Epithelial cell of esophagus (primary cell): ENCODE data around the gene PLCH2.

ENCODE experiments used
- DNase-seq: peaks from one replicate; pipeline ENCODE4 v3.0.0; 2010; ENCODE audit warnings: low read depth
- H3K4me3 ChIP-seq: 2 replicates; pipeline ENCODE4 v1.5.1; 2011; ENCODE audit warnings: mild to moderate bottlenecking, low read length, control low read depth
- TF ChIP-seq, protein P1 (sequence below): IDR thresholded peaks from 2 replicates; pipeline ENCODE4 v1.5.1; 2011; ENCODE audit warnings: low read depth, mild to moderate bottlenecking, low read length, control low read depth, inconsistent platforms; ENCODE audit not compliant: insufficient read depth; ENCODE audit errors: missing control alignments

The PLCH2 gene

DNA sequence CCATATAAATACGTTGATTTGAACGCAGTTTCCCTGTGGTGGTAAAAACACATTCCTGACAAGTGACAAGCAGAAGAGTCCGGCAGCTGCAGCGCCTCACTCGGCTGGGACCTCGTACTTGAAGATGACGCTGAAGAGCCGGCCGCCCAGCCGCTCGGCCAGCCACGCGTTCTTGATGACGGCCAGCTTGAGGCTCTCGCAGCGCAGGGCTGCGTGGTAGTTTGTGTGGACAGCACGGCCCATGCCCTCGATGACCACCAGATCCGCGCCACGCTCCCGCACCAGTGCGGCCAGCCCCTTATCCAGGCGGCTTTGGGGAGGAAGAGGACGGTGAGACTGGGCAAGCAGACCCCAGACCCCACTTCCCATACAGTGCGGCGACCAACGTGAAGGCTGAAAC, 32.7 kb downstream of the PLCH2 start:
- H3K4me3 ChIP-seq, result no peak overlapping the region
- TF ChIP-seq, protein P1, sequence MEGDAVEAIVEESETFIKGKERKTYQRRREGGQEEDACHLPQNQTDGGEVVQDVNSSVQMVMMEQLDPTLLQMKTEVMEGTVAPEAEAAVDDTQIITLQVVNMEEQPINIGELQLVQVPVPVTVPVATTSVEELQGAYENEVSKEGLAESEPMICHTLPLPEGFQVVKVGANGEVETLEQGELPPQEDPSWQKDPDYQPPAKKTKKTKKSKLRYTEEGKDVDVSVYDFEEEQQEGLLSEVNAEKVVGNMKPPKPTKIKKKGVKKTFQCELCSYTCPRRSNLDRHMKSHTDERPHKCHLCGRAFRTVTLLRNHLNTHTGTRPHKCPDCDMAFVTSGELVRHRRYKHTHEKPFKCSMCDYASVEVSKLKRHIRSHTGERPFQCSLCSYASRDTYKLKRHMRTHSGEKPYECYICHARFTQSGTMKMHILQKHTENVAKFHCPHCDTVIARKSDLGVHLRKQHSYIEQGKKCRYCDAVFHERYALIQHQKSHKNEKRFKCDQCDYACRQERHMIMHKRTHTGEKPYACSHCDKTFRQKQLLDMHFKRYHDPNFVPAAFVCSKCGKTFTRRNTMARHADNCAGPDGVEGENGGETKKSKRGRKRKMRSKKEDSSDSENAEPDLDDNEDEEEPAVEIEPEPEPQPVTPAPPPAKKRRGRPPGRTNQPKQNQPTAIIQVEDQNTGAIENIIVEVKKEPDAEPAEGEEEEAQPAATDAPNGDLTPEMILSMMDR, result no peak
- DNase-seq, result no peak

DNA sequence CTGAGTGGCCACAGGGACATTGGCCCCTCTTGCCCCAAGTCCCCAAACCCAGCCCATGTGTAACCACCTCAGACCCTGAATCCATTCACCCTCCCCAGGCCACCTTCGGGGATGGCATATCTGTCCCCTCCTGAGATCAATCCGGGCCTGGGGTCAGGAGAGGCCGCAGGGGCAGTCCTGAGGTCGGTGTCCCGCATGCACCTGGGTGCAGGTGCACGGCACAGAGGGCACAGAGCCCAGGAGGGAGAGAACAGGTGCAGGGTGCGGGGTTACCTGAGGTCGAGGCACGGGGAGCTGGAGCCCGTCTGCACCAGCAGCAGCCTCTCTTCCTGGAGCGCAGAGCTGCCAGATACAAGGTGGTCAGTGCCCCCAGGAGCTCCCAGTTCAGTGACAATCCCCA, 33.5 kb downstream of the PLCH2 start:
- DNase-seq, result no peak
- TF ChIP-seq, protein P1, result no peak
- no peak overlapping the region for H3K4me3 ChIP-seq

DNA sequence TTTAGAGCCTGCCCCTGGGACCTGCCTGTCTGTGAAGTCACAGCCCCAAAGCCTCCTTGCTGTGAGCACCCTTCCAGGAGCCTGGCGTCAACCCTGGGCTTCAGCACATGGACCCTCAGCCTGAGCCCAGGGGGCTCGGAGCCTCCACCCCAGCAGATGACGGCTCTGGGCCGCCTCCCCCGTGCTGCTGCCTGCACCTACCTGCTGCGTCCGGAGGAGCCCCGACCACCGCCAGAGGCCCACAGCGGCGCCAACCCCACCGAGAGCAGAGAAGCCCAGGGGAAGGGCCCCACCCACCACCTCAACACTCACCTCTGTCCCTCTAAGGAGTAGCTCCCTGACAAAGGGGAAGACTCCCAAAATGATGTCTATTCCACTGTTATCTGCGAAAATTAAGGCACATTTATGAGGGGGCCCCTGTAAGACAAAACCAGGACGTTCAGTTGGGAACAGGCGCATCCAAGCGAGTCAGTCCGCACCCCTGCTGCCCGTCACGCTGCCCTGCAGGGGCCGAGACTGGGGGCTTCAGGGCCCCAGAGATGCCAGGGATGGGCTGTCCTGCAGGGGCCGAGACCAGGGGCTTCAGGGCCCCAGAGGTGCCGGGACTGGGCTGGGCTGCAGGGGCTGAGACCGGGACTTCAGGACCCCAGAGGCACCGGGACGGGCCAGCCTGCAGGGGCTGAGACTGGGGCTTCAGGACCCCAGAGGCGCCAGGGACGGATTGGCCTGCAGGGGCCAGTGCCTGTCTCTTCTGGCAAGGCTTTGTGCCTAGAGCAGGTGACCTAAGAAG, 34.5 kb downstream of the PLCH2 start:
- TF ChIP-seq, protein P1, result no peak
- no peak for DNase-seq
- no peak overlapping the region for H3K4me3 ChIP-seq

DNA sequence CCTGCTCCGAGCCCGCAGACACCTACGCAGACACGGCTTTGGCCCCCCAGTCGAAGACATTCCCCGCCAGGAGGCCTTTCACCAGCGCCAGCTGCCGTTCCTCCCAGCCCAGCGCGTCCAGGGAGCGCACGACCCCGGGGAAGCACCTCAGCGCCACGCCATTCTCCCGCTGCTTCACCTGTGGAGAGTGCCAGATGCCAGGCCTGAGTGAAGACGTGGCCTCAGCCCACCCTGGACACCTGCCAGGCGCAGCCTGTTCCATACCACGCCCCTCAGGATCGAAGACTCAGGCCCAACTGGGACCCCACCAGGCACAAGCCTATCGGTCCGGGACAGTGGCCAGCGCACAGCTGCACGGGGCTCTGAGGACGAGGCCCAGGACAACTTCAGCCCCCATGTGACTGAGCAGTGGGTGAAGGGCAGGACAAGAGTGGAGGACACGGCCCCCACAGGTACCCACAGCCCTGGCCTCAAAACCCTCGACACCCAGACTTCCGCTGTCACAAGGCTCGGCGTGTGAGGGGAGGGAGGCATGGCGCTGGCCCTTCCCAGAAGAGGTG, 36.9 kb downstream of the PLCH2 start:
- TF ChIP-seq, protein P1, result no peak
- no peak overlapping the region for H3K4me3 ChIP-seq
- DNase-seq, result no peak

DNA sequence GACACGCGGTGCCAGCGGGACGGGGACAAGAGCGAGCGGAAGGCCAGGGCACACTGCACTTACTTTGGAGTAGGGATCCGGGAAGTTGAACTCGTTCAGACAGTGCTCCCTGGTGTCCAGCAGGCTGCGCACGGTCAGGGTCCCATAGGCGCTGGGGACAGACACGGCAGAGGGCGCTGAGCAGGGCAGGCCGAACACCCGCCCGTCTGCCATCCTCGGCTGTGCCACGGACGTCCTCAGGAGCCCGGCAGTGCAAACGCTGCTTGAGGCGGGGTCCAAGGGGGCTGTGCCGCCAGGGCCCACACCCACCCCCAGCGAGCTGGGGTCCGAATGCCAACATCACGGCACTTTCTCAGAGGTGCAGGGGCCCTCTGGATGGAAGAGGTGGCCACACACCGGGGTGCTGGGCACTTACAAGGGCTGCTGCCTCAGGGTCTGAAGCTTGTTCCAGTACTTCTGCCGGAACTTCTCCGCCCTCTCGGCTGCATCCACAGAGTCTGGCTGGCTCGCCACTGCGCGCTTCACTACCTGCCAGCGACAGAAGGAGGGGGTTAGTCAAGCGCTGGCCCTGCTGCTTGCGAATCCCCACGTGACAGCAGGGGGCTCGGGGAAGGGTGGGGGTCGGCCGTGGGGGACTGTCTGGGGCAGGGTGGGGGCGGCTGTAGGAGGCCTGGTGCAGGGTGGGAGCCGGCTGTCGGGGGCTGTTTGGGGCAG, 38.0 kb downstream of the PLCH2 start:
- H3K4me3 ChIP-seq, result no peak overlapping the region
- DNase-seq, result no peak
- TF ChIP-seq, protein P1, result no peak

DNA sequence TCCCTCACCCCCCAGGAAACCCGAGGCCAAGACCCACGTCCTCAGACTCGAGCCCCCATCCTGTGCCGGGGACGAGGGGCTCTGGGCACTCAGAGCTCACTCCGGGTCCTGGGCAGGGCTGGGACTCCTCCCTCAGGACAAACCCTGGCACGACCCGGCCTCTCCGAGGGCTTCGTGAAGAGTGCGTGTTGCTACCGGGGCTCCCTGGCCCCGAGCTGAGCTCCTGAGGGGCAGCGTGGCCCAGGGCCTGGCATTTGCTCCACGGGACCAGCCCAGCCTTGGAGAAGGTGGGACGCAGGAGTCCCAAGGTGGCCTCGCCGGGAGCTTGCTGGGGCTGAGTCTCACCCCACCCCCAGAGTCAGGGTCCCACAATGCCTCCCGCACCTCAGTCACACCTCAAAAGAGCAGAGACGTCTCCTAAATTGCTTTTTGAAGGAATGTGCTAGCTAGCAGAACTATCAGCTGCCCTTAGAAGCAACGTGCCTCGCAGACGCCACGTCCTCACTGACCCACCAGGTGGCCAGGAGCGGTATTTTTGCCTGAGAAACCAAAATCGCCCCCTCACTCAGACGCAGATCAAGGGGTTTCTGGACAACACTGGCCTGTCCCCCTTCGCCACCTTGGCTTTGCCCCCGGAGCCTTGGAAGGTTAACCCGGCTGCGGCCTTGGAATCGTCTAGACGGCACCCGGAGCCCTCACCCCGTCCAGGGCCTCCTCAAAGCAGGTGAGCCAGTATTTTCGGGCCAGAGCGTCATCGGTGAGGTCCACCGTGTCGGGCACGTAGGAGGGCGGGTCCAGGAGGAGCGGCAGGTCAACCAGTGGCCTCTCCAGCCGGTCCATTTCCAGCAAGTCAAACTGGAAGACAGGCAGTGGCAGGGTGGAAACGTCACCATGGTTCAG, 39.0 kb downstream of the PLCH2 start:
- DNase-seq, result no peak
- H3K4me3 ChIP-seq, result no peak overlapping the region
- TF ChIP-seq, protein P1, result peak; percentile 20
